HepG2 (cell line): ENCODE measurements around the gene FUT6. TPM values are rescaled to one million over a fixed set of nuclear protein-coding genes. Genes with fewer than 3 reads are reported as not detected.
A peak's percentile ranks its signal among the peaks of the same experiment; 100 is the strongest.

Experiments
- MAFG ChIP-seq: sonication (generic); formaldehyde crosslinking; IDR thresholded peaks from 2 replicates; pipeline ENCODE4 v1.5.1; 2020; ENCODE audit warnings: mild to moderate bottlenecking, missing genetic modification reagents
- MYNN ChIP-seq: sonication (generic); formaldehyde crosslinking; IDR thresholded peaks from 2 replicates; pipeline ENCODE4 v1.4.0; 2020; ENCODE audit warnings: mild to moderate bottlenecking, low read depth, missing genetic modification reagents
- SMAD9 ChIP-seq: sonication (generic); formaldehyde crosslinking; IDR thresholded peaks from 2 replicates; pipeline ENCODE4 v1.5.1; 2020; ENCODE audit warnings: mild to moderate bottlenecking, missing genetic modification reagents
- SPEN ChIP-seq: sonication (generic); formaldehyde crosslinking; IDR thresholded peaks from 2 replicates; pipeline ENCODE4 v1.5.1; 2020; ENCODE audit warnings: low read depth, mild to moderate bottlenecking, missing genetic modification reagents
- SRY ChIP-seq: sonication (generic); formaldehyde crosslinking; IDR thresholded peaks from 2 replicates; pipeline ENCODE4 v1.8.0; 2022; ENCODE audit warnings: mild to moderate bottlenecking, missing genetic modification reagents
- SUZ12 ChIP-seq: fragments of 150-350 bp; IDR thresholded peaks from 2 replicates; pipeline ENCODE4 v1.6.1; 2014; ENCODE audit warnings: low read depth, low read length
- TMF1 ChIP-seq: sonication (generic); formaldehyde crosslinking; IDR thresholded peaks from 2 replicates; pipeline ENCODE4 v1.8.1; 2022; ENCODE audit warnings: low read depth, missing genetic modification reagents
- YEATS2 ChIP-seq: sonication (generic); formaldehyde crosslinking; IDR thresholded peaks from 2 replicates; pipeline ENCODE4 v1.4.0; 2020; ENCODE audit warnings: missing genetic modification reagents, borderline replicate concordance
- ZFP36L2 ChIP-seq: sonication (generic); formaldehyde crosslinking; IDR thresholded peaks from 2 replicates; pipeline ENCODE4 v1.4.0; 2020; ENCODE audit warnings: missing genetic modification reagents
- ZNF224 ChIP-seq: sonication (generic); formaldehyde crosslinking; IDR thresholded peaks from 2 replicates; pipeline ENCODE4 v1.5.0; 2020; ENCODE audit warnings: mild to moderate bottlenecking, missing genetic modification reagents
- ZNF260 ChIP-seq: sonication (generic); formaldehyde crosslinking; IDR thresholded peaks from 2 replicates; pipeline ENCODE4 v1.4.0; 2020; ENCODE audit warnings: missing genetic modification reagents, low read depth, mild to moderate bottlenecking, borderline replicate concordance
- ZNF33B ChIP-seq: sonication (generic); formaldehyde crosslinking; IDR thresholded peaks from 2 replicates; pipeline ENCODE4 v1.5.1; 2020; ENCODE audit warnings: mild to moderate bottlenecking, missing genetic modification reagents
- ZNF513 ChIP-seq: sonication (generic); formaldehyde crosslinking; conservative IDR thresholded peaks from 2 replicates; pipeline ENCODE4 v1.5.0; 2020; ENCODE audit warnings: missing genetic modification reagents
- ZNF780A ChIP-seq: sonication (generic); formaldehyde crosslinking; IDR thresholded peaks from 2 replicates; pipeline ENCODE4 v1.8.0; 2022; ENCODE audit warnings: mild to moderate bottlenecking, missing genetic modification reagents, moderate library complexity
- ZNF782 ChIP-seq: sonication (generic); formaldehyde crosslinking; IDR thresholded peaks from 2 replicates; pipeline ENCODE4 v1.4.0; 2020; ENCODE audit warnings: missing genetic modification reagents, mild to moderate bottlenecking, borderline replicate concordance
- ZSCAN29 ChIP-seq: sonication (generic); formaldehyde crosslinking; conservative IDR thresholded peaks from 2 replicates; pipeline ENCODE4 v1.4.0; 2020; ENCODE audit warnings: mild to moderate bottlenecking, missing genetic modification reagents
- polyA plus RNA-seq, 8 experiments: library from polyadenylated mRNA; depleted of rRNA in 3 of 8; stranded (reverse) in 7 of 8; unstranded in 1 of 8; fragments of >200 nt; fragmentation: Illumina TruSeq in 4 of 8; extraction: Trizol in 4 of 8; gene quantifications; 2 replicates each; pipeline versions ENCODE4 v1.2.1 to v1.2.3, GENCODE V29; 2011 to 2016; ENCODE audit warnings: low read depth in 4 of 8, missing spikeins in 1 of 8, mixed read lengths in 1 of 8; ENCODE audit not compliant: insufficient read depth in 1 of 8
- total RNA-seq, 5 experiments: library from RNA; depleted of rRNA; stranded (reverse); fragments of >200 nt; fragmentation: Illumina TruSeq; extraction: Trizol; gene quantifications; 2 replicates each; pipeline ENCODE4 v1.2.3, GENCODE V29; 2016; ENCODE audit warnings: low read depth in 1 of 5
- TF ChIP-seq, protein P1 (sequence below): sonication (generic); formaldehyde crosslinking; IDR thresholded peaks from 2 replicates; pipeline ENCODE4 v1.4.0; 2020; ENCODE audit warnings: missing genetic modification reagents
- TF ChIP-seq, protein P2 (sequence below): sonication (generic); formaldehyde crosslinking; IDR thresholded peaks from 2 replicates; pipeline ENCODE4 v1.4.0; 2020; ENCODE audit warnings: low read depth, mild to moderate bottlenecking, missing genetic modification reagents
- TF ChIP-seq, protein P3 (sequence below): sonication (generic); formaldehyde crosslinking; IDR thresholded peaks from 2 replicates; pipeline ENCODE4 v1.5.1; 2020; ENCODE audit warnings: mild to moderate bottlenecking, moderate library complexity, missing genetic modification reagents

FUT6 gene
- total and polyA plus RNA-seq, 2 of the 13 experiments (the other 11 are each of a cell fraction or from before 2014, with no cell fraction given), result 8.2 to 27.7 TPM

DNA sequence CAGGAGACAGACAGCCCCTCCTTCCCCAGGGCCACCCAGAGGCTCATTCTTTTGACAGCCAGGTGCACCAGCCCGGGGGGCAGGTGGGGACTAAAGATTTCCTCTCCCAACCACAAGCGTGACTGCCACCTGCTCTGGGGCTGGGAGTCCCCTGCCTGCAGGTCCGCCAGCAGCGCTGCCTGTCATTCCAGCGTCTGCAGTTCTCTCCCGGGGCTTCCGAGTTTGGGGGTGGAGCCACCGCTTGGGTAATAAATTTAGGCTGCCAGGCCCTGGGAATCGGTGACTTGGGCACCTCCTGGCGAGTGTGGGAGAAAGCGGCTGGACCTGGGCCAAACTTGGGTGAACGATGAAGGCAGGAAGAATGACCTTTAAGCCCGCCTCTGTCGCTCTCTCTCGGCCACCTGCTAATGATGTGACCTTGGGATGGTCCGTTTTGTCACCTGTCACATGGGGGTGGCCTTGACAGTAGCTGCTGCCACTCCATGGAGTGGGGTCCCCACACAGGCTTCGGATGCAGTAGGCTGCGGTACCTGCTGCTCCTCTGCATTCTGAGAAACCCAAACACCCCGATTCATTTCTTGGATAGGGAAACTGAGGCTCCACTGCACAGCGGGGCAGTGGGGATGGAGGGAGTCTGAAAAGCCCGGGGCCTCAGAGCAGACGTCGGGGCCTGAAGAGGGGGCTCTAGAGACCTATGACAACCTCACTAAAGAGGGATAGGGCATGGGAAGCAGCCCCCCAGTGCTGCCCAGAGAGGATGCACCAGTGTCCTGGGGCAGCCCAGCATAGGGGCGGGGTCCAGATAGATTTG is 12.8 kb downstream of the FUT6 start (continued):
- TF ChIP-seq, protein P1, sequence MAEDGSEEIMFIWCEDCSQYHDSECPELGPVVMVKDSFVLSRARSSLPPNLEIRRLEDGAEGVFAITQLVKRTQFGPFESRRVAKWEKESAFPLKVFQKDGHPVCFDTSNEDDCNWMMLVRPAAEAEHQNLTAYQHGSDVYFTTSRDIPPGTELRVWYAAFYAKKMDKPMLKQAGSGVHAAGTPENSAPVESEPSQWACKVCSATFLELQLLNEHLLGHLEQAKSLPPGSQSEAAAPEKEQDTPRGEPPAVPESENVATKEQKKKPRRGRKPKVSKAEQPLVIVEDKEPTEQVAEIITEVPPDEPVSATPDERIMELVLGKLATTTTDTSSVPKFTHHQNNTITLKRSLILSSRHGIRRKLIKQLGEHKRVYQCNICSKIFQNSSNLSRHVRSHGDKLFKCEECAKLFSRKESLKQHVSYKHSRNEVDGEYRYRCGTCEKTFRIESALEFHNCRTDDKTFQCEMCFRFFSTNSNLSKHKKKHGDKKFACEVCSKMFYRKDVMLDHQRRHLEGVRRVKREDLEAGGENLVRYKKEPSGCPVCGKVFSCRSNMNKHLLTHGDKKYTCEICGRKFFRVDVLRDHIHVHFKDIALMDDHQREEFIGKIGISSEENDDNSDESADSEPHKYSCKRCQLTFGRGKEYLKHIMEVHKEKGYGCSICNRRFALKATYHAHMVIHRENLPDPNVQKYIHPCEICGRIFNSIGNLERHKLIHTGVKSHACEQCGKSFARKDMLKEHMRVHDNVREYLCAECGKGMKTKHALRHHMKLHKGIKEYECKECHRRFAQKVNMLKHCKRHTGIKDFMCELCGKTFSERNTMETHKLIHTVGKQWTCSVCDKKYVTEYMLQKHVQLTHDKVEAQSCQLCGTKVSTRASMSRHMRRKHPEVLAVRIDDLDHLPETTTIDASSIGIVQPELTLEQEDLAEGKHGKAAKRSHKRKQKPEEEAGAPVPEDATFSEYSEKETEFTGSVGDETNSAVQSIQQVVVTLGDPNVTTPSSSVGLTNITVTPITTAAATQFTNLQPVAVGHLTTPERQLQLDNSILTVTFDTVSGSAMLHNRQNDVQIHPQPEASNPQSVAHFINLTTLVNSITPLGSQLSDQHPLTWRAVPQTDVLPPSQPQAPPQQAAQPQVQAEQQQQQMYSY (CRISPR knock-in tag), result no peak
- TF ChIP-seq, protein P2, sequence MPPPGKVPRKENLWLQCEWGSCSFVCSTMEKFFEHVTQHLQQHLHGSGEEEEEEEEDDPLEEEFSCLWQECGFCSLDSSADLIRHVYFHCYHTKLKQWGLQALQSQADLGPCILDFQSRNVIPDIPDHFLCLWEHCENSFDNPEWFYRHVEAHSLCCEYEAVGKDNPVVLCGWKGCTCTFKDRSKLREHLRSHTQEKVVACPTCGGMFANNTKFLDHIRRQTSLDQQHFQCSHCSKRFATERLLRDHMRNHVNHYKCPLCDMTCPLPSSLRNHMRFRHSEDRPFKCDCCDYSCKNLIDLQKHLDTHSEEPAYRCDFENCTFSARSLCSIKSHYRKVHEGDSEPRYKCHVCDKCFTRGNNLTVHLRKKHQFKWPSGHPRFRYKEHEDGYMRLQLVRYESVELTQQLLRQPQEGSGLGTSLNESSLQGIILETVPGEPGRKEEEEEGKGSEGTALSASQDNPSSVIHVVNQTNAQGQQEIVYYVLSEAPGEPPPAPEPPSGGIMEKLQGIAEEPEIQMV (CRISPR knock-in tag), result no peak
- TF ChIP-seq ZNF780A, result peak; percentile 28; the same call in 1 of the 2 replicates
- 0 out of 2 replicates have a peak, but pooled peaks have one; percentile 12 for TF ChIP-seq SMAD9 (CRISPR knock-in tag)
- TF ChIP-seq MAFG (CRISPR knock-in tag), result no peak
- no peak for TF ChIP-seq ZFP36L2 (CRISPR knock-in tag)
- no peak for TF ChIP-seq MYNN (CRISPR knock-in tag)
- TF ChIP-seq, protein P3, sequence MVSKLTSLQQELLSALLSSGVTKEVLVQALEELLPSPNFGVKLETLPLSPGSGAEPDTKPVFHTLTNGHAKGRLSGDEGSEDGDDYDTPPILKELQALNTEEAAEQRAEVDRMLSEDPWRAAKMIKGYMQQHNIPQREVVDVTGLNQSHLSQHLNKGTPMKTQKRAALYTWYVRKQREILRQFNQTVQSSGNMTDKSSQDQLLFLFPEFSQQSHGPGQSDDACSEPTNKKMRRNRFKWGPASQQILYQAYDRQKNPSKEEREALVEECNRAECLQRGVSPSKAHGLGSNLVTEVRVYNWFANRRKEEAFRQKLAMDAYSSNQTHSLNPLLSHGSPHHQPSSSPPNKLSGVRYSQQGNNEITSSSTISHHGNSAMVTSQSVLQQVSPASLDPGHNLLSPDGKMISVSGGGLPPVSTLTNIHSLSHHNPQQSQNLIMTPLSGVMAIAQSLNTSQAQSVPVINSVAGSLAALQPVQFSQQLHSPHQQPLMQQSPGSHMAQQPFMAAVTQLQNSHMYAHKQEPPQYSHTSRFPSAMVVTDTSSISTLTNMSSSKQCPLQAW, result peak; percentile 37; the same call in 1 of the 2 replicates
- TF ChIP-seq SPEN (CRISPR knock-in tag), result peak; percentile 81
- TF ChIP-seq ZNF224 (CRISPR knock-in tag), result no peak
- no peak for TF ChIP-seq YEATS2
- TF ChIP-seq SUZ12, result no peak
- TF ChIP-seq ZSCAN29 (CRISPR knock-in tag), result peak; percentile 73; the same call in 1 of the 2 replicates
- peak; percentile 31; the same call in 1 of the 2 replicates for TF ChIP-seq ZNF782 (CRISPR knock-in tag)
- TF ChIP-seq ZNF33B, result peak; percentile 62; the same call in 1 of the 2 replicates
- TF ChIP-seq ZNF513 (CRISPR knock-in tag), result no peak
- no peak for TF ChIP-seq ZNF260 (CRISPR knock-in tag)
- TF ChIP-seq TMF1 (CRISPR knock-in tag), result no peak
- no peak for TF ChIP-seq SRY (CRISPR knock-in tag)
